ENCODE results near the gene OPCML.

DNA sequence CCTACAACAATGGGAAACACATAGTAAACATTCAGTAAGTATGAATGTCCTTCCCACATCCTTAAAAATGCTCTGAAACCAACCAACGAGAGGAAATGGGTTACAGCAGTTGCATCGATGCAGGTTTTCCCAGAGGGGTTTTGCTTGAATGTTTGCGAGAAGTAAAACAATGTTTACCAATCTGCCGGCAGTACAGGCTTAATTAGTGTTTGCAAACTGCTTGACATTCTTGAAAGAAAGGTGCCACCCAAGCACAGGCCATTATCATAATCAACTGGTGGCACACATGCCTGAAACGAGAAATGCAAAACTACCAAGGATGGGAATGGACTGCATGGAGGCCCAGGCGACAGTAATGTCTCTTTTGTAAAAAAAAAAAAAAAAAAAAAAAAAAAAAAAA, 27.1 kb upstream of the OPCML start:
- TF ChIP-seq ZNF558 (CRISPR knock-in tag; IDR thresholded peaks at IDR 0.05; ENCODE audit: borderline replicate concordance), result no peak
- TF ChIP-seq, protein P1, sequence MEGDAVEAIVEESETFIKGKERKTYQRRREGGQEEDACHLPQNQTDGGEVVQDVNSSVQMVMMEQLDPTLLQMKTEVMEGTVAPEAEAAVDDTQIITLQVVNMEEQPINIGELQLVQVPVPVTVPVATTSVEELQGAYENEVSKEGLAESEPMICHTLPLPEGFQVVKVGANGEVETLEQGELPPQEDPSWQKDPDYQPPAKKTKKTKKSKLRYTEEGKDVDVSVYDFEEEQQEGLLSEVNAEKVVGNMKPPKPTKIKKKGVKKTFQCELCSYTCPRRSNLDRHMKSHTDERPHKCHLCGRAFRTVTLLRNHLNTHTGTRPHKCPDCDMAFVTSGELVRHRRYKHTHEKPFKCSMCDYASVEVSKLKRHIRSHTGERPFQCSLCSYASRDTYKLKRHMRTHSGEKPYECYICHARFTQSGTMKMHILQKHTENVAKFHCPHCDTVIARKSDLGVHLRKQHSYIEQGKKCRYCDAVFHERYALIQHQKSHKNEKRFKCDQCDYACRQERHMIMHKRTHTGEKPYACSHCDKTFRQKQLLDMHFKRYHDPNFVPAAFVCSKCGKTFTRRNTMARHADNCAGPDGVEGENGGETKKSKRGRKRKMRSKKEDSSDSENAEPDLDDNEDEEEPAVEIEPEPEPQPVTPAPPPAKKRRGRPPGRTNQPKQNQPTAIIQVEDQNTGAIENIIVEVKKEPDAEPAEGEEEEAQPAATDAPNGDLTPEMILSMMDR (CRISPR knock-in tag; IDR thresholded peaks at IDR 0.05), result no peak
- no peak for TF ChIP-seq RAD21 (CRISPR knock-in tag; IDR thresholded peaks at IDR 0.05)

All from HepG2 (cell line).